DMS53 treated with DMSO at 0.1 percent for 48 hours (cell line): ENCODE measurements around the gene AGBL4.
"Not testable (repeated sequence)": the region's sequence is repeated elsewhere in the genome, so short reads cannot be mapped to it uniquely, and the experiment has no call there.

ENCODE experiments used
- DNase-seq: peaks from one replicate; lab custom pipeline; 2025; ENCODE audit not compliant: unreplicated experiment; lab: John Stamatoyannopoulos, UW

The AGBL4 gene

GRCh38 chr1:50023292-50024159, at the start of gene AGBL4:
Gene AGBL4, minus strand, starts transcription at chr1:50023954.
- DNase-seq = peak; percentile 77

GRCh38 chr1:50066806-50067205, 43.1 kb upstream of the AGBL4 start:
- DNase-seq = no peak

DNA sequence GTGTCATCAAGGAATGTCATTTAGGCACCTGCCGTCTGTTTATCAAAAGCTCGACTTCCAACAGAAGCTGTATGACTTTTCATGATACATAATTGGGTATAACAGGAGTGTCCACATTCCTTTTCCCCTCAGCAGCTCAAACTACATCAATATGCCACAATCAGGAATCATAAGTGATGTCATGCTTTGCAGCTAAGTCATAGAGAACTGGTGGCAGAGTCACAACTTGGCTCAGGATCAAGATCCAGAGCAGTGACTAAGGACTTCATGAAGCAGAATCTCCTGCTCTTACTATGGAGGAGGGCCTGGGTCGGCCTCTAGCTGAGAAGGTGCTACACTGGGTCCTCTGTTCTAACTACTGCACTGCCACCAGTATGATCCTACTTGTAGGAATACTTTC, 36.5 kb upstream of the AGBL4 start:
- DNase-seq = peak; percentile 96

GRCh38 chr1:50048791-50049190, 25.0 kb upstream of the AGBL4 start:
- no peak for DNase-seq

GRCh38 chr1:50047916-50048694, 24.4 kb upstream of the AGBL4 start:
- DNase-seq = peak; percentile 76

GRCh38 chr1:50038237-50038809, 14.6 kb upstream of the AGBL4 start:
- no peak for DNase-seq

- no peak for DNase-seq
Measured at GRCh38 chr1:50027794-50028193, 4.0 kb upstream of the AGBL4 start.

GRCh38 chr1:49995734-49996133, 28.0 kb downstream of the AGBL4 start:
- no peak for DNase-seq

- no peak for DNase-seq
Measured at GRCh38 chr1:49971088-49971487, 52.7 kb downstream of the AGBL4 start.

DNA sequence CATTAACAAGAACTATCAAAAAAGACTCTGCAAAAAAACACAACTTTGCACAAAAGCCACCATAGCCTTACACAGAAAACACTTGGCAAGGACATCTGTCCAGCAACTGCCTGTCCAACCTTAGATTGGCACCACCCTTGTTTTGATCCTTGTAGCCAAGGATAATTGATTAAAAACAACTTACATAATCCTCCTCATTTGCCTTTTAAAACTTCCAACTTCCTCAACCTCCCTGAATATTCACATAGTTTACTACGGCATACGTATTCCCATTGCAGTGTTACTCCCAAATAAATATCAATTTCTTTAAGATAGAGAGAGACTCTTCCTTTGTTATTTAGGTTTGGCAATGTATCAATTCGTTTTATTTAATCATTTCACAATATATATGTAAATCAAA, 72.4 kb downstream of the AGBL4 start:
- DNase-seq = no peak

GRCh38 chr1:49915301-49915700, 108.5 kb downstream of the AGBL4 start:
- DNase-seq = not testable (repeated sequence)

DNA sequence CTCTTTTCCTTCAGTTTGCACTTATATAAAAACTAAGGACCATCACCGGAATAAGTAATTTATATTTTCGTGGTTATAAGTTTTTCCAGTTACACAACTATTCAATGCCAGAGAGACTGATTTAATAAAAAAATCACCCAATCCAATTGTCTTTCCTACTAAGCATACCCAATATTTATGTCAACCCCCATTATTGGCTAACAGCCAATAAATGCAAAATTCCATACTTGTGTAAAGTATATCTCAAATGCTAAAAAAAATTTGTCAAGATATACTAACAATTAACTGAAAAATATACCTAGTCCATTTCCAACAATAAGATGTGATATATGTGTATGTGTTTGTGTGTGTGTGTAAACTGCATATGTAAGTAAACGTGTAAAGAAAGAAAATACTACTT, 117.4 kb downstream of the AGBL4 start:
- no peak for DNase-seq

- no peak for DNase-seq
Measured at GRCh38 chr1:49864581-49864980, 159.2 kb downstream of the AGBL4 start.

DNA sequence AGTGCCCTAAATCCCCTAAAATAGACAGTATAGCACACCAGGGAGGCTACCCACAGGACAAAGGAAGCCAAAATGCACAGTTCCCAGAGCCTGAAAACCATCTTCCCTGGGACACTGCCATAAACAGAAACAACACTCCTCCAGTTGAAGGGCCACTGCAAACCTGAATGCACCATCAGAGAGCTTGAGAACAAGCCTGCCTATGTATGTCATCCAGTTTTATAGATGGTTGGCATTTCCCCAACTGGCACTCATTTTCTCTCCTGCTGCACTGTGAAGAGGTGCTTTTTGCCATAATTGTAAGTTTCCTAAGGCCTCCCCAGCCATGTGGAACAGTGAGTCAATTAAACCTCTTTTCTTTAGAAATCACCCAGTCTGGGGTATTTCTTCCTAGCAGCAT, 169.0 kb downstream of the AGBL4 start:
- no peak for DNase-seq

GRCh38 chr1:49842596-49842995, 181.2 kb downstream of the AGBL4 start:
- DNase-seq = no peak

- no peak for DNase-seq
Measured at GRCh38 chr1:49841767-49842166, 182.0 kb downstream of the AGBL4 start.

DNA sequence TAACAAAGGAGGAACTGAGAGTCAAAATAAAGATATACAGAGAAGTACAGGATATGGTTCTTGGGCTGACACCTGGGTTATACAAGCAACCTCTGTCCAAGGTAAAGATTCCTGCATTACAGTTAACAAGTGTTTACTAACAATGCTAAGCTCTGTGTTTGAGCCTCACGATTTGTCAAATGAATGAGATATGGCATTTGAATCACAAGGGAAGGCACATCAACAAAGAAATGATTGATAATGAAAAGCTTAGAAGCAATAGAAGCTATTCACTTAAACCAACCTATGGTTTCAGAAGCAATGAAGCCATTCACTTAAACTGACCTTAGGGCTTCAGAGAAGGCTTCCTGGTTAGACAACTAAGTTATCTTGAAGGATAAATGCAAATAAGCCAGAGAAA, 199.5 kb downstream of the AGBL4 start:
- no peak for DNase-seq

- no peak for DNase-seq
Measured at GRCh38 chr1:49817681-49818080, 206.1 kb downstream of the AGBL4 start.

DNA sequence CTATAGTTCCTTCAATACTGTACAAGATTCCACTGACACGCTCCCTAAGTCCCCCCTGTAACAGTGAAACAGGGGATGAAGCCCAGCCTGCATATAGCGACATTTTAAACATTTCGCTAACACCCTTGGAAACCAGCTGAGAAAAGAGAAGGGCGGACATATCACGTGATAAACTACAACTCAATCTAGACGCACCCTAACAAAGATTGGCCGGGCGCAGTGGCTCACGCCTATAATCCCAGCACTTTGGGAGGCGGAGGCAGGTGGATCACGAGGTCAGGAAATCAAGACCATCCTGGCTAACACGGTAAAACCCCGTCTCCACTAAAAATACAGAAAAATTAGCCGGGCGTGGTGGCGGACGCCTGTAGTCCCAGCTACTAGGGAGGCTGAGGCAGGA, 236.7 kb downstream of the AGBL4 start:
- DNase-seq = not testable (repeated sequence)

- DNase-seq = peak; percentile 65
Measured at GRCh38 chr1:49765034-49765433, 258.7 kb downstream of the AGBL4 start.

- DNase-seq = not testable (repeated sequence)
Measured at GRCh38 chr1:49738118-49738517, 285.6 kb downstream of the AGBL4 start.

- no peak for DNase-seq
Measured at GRCh38 chr1:49728377-49728776, 295.4 kb downstream of the AGBL4 start.
